Measurements from ENCODE around the gene SERPINB11.

GRCh38 chr18:63683890-63684289 is 18.9 kb upstream of the SERPINB11 start:
- TF ChIP-seq BHLHE40 (IDR thresholded peaks at IDR 0.05; ENCODE audit: borderline replicate concordance) (no peak), SP1 (IDR thresholded peaks at IDR 0.05) (no peak)

All from HEK293T (cell line).